A549 (cell line): Measurements from ENCODE around the gene TCTA. TPM values are rescaled to one million over a fixed set of nuclear protein-coding genes. Genes with fewer than 3 reads are reported as not detected.

ENCODE experiments used
- ATAC-seq, 2 experiments: fragments of 200-7000 bp in 1 of 2; fragments of >200 bp in 1 of 2; cut with Nextera tagmentation in 1 of 2; cut with Tn5 transposase in 1 of 2; 3 replicates each; pipeline versions ENCODE4 v1.8.0 to v1.9.1; 2018 to 2020; ENCODE audit warnings: mild to moderate bottlenecking in 1 of 2, moderate library complexity in 1 of 2
- CTCF ChIA-PET: fragments of 300-600 bp; sonication (Branson Sonifier 250); formaldehyde crosslinking; extraction: SDS; loops from one replicate; lab custom pipeline; 2021; ENCODE audit warnings: antibody characterized with exemption, inconsistent platforms; lab: Yijun Ruan, JAX
- POLR2A ChIA-PET: fragments of 350-600 bp; formaldehyde crosslinking; extraction: SDS; loops from one replicate; lab custom pipeline; 2021; ENCODE audit warnings: antibody characterized with exemption, inconsistent platforms; lab: Yijun Ruan, JAX
- DNase-seq, 2 experiments: peaks; one replicate each; pipeline versions ENCODE4 v3.0.0 to v3.0.0-alpha.2; 2011 to 2016; ENCODE audit warnings: low read depth in 1 of 2, low spot score in 1 of 2
- FAIRE-seq: peaks from 2 replicates; lab custom pipeline; 2011; peaks lifted over from hg19 to GRCh38; lab: Jason Lieb, UNC
- H3K27ac ChIP-seq, 2 experiments: fragments of >200 bp; sonication (Bioruptor Twin); formaldehyde crosslinking; 3 replicates each; pipeline ENCODE4 v1.5.1; 2016 to 2017
- H3K4me1 ChIP-seq: fragments of >200 bp; sonication (Bioruptor Twin); formaldehyde crosslinking; 3 replicates; pipeline ENCODE4 v1.6.1; 2016
- H3K4me2 ChIP-seq: fragments of >200 bp; sonication (Bioruptor Twin); formaldehyde crosslinking; 3 replicates; pipeline ENCODE4 v1.6.1; 2016
- H3K4me3 ChIP-seq: fragments of >200 bp; sonication (Bioruptor Twin); formaldehyde crosslinking; 3 replicates; pipeline ENCODE4 v1.5.1; 2016
- H3K9me3 ChIP-seq: fragments of >200 bp; sonication (Bioruptor Twin); formaldehyde crosslinking; 3 replicates; pipeline ENCODE4 v1.6.1; 2016
- CBX2 ChIP-seq: fragments of 200-600 bp; sonication (generic); IDR thresholded peaks from 2 replicates; pipeline ENCODE4 v1.6.1; 2016; ENCODE audit warnings: low read depth, mild to moderate bottlenecking, borderline replicate concordance
- CBX8 ChIP-seq: fragments of 200-600 bp; sonication (generic); IDR thresholded peaks from 2 replicates; pipeline ENCODE4 v1.6.1; 2016
- EHMT2 ChIP-seq: fragments of 200-600 bp; sonication (generic); IDR thresholded peaks from 2 replicates; pipeline ENCODE4 v1.6.1; 2016; ENCODE audit warnings: antibody characterized with exemption, low read depth, mild to moderate bottlenecking, moderate library complexity
- EP300 ChIP-seq, 2 experiments: fragments of >200 bp; sonication (Bioruptor Twin); formaldehyde crosslinking; IDR thresholded peaks; 2 replicates in 1 of 2; 3 replicates in 1 of 2; pipeline ENCODE4 v1.6.1; 2016 to 2017
- ESRRA ChIP-seq: fragments of 150-350 bp; IDR thresholded peaks from 2 replicates; pipeline ENCODE4 v1.6.1; 2014; ENCODE audit warnings: mild to moderate bottlenecking, low read length, borderline replicate concordance
- FOSL2 ChIP-seq, 2 experiments: fragments of 450-650 bp in 1 of 2; fragments of >200 bp in 1 of 2; sonication (Bioruptor Twin) in 1 of 2; formaldehyde crosslinking; IDR thresholded peaks; 2 replicates each; pipeline versions ENCODE4 v1.5.0 to v1.6.1; 2016 to 2020; ENCODE audit warnings: mild to moderate bottlenecking in 1 of 2, moderate library complexity in 1 of 2
- GATA3 ChIP-seq: IDR thresholded peaks from 2 replicates; pipeline ENCODE4 v1.6.1; 2012; ENCODE audit warnings: borderline replicate concordance
- HDAC2 ChIP-seq: fragments of 200-600 bp; sonication (generic); IDR thresholded peaks from 2 replicates; pipeline ENCODE4 v1.6.1; 2016
- KDM1A ChIP-seq: fragments of 200-600 bp; sonication (generic); IDR thresholded peaks from 2 replicates; pipeline ENCODE4 v1.6.1; 2016; ENCODE audit warnings: low read depth, mild to moderate bottlenecking
- NR3C1 ChIP-seq: fragments of >200 bp; sonication (Bioruptor Twin); formaldehyde crosslinking; IDR thresholded peaks from 3 replicates; pipeline ENCODE4 v1.6.1; 2017
- POLR2A ChIP-seq: IDR thresholded peaks from 2 replicates; pipeline ENCODE4 v1.6.1; 2012; ENCODE audit warnings: mild to moderate bottlenecking, low read length
- RAD21 ChIP-seq, 2 experiments: fragments of >200 bp in 1 of 2; sonication (Bioruptor Twin) in 1 of 2; formaldehyde crosslinking in 1 of 2; IDR thresholded peaks in 1 of 2; conservative IDR thresholded peaks in 1 of 2; 2 replicates in 1 of 2; 3 replicates in 1 of 2; pipeline ENCODE4 v1.6.1; 2012 to 2018; ENCODE audit warnings: inconsistent platforms in 1 of 2
- RARB ChIP-seq: fragments of 250-450 bp; sonication (Bioruptor Pico); IDR thresholded peaks from 2 replicates; pipeline ENCODE4 v1.8.0; 2021; ENCODE audit warnings: mild to moderate bottlenecking, moderate library complexity
- RFX5 ChIP-seq: fragments of 450-650 bp; IDR thresholded peaks from 2 replicates; pipeline ENCODE4 v1.7.1; 2014; ENCODE audit warnings: antibody characterized with exemption, mild to moderate bottlenecking, moderate library complexity
- RNF2 ChIP-seq: fragments of 200-600 bp; sonication (generic); IDR thresholded peaks from 2 replicates; pipeline ENCODE4 v1.6.1; 2016; ENCODE audit warnings: low read depth, mild to moderate bottlenecking, antibody characterized with exemption, moderate library complexity, borderline replicate concordance
- SMC3 ChIP-seq: fragments of >200 bp; sonication (Bioruptor Twin); formaldehyde crosslinking; IDR thresholded peaks from 3 replicates; pipeline ENCODE4 v1.6.1; 2018; ENCODE audit warnings: inconsistent platforms
- TFCP2L1 ChIP-seq: fragments of 250-450 bp; sonication (Bioruptor Pico); IDR thresholded peaks from 2 replicates; pipeline ENCODE4 v1.5.0; 2021; ENCODE audit warnings: mild to moderate bottlenecking
- ZFP36 ChIP-seq: fragments of 450-650 bp; IDR thresholded peaks from 2 replicates; pipeline ENCODE4 v1.6.1; 2014; ENCODE audit warnings: borderline replicate concordance; ENCODE audit not compliant: partially characterized antibody
- ZNF302 ChIP-seq: fragments of 250-450 bp; sonication (Bioruptor Pico); IDR thresholded peaks from 2 replicates; pipeline ENCODE4 v1.9.0; 2021; ENCODE audit warnings: inconsistent platforms, mild to moderate bottlenecking, moderate library complexity
- WGBS: methylation state at CpG from one replicate; pipeline ENCODE4 v1.1.6; 2017; ENCODE audit errors: missing lambda C conversion rate; 5-methylcytosine and 5-hydroxymethylcytosine counted together
- polyA plus RNA-seq, 4 experiments: library from polyadenylated mRNA; depleted of rRNA in 3 of 4; stranded (reverse); fragments of >200 nt; fragmentation: RNase III in 1 of 4; extraction: RNeasy Plus Mini Kit Qiagen cat#74134 plus additional on column Dnase treatment in 1 of 4; gene quantifications; 2 replicates in 3 of 4; 3 replicates in 1 of 4; pipeline ENCODE4 v1.2.3, GENCODE V29; 2011 to 2017
- TF ChIP-seq, protein P1 (sequence below): fragments of >200 bp; sonication (Bioruptor Twin); formaldehyde crosslinking; IDR thresholded peaks from 3 replicates; pipeline ENCODE4 v1.5.1; 2016
- TF ChIP-seq, protein P2 (sequence below): IDR thresholded peaks from 2 replicates; pipeline ENCODE4 v1.6.1; 2012
- TF ChIP-seq, protein P3 (sequence below): fragments of 250-450 bp; sonication (Bioruptor Pico); IDR thresholded peaks from 2 replicates; pipeline ENCODE4 v1.5.0; 2020; ENCODE audit warnings: low read depth, mild to moderate bottlenecking, moderate library complexity

The TCTA gene
- polyA plus RNA-seq, 2 of the 4 experiments (the other 2 are of a cell fraction), result 14.6 to 14.8 TPM

DNA sequence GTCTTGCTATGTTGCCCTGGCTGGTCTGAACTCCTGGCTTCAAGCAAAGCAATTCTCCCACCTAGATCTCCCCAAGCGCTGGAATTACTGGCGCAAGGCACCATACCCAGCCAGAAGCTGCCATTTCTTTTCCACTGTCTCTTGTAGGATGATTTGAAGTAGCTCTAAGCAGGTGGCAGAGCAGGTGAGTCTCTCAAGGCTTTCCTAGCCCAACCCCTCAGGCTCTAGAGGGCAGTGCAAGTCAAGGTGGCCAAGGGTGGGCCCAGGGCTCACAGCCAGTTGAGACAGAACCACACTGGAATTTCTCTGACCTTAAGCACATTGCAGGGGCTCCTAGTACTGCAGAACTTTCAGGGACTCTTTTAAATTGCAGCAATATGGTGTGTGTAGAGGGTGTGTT lies 42.2 kb downstream of the TCTA start:
- DNase-seq, result peak in 1 of 2 experiments; percentile 50
- Histone ChIP-seq H3K4me2 (no peak overlapping the region), H3K4me3 (no peak overlapping the region)
- POLR2A ChIA-PET, result interaction anchor here (1.0 kb wide), 1 partner anchor 425 kb away, joined by 3 read pairs; no protein-coding TSS in a partner anchor
- TF ChIP-seq HDAC2, result no peak
- TF ChIP-seq RAD21 (conservative IDR thresholded peaks at IDR 0.05 in 1 of 2, IDR thresholded peaks at IDR 0.05 in 1 of 2), result peak; percentile 55 to 66
- TF ChIP-seq, protein P1, sequence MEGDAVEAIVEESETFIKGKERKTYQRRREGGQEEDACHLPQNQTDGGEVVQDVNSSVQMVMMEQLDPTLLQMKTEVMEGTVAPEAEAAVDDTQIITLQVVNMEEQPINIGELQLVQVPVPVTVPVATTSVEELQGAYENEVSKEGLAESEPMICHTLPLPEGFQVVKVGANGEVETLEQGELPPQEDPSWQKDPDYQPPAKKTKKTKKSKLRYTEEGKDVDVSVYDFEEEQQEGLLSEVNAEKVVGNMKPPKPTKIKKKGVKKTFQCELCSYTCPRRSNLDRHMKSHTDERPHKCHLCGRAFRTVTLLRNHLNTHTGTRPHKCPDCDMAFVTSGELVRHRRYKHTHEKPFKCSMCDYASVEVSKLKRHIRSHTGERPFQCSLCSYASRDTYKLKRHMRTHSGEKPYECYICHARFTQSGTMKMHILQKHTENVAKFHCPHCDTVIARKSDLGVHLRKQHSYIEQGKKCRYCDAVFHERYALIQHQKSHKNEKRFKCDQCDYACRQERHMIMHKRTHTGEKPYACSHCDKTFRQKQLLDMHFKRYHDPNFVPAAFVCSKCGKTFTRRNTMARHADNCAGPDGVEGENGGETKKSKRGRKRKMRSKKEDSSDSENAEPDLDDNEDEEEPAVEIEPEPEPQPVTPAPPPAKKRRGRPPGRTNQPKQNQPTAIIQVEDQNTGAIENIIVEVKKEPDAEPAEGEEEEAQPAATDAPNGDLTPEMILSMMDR, result peak; percentile 30; the same call in 1 of the 3 replicates
- peak; percentile 23; the same call in 1 of the 3 replicates for TF ChIP-seq SMC3
- TF ChIP-seq, all 56 proteins: peak for 3
- peak overlapping the region in 1 of 2 experiments; percentile 8; a peak in 1 of 6 replicates for H3K27ac ChIP-seq
- no peaks in the 10 kb centered on the region for H3K9me3 ChIP-seq
- ATAC-seq (peak; percentile 85 to 89), FAIRE-seq (no peak)
- CTCF ChIA-PET, result interaction anchor here (0.6 to 3.0 kb wide), 10 partner anchors 8 to 465 kb away, joined by 3 to 10 read pairs (median 5); partner anchors contain the start of gene KLHDC8B
- H3K4me1 ChIP-seq, result peaks cover 15% of the 10 kb centered on the region
- 100% methylated on average over 2 of the region's 2 CpGs for WGBS

DNA sequence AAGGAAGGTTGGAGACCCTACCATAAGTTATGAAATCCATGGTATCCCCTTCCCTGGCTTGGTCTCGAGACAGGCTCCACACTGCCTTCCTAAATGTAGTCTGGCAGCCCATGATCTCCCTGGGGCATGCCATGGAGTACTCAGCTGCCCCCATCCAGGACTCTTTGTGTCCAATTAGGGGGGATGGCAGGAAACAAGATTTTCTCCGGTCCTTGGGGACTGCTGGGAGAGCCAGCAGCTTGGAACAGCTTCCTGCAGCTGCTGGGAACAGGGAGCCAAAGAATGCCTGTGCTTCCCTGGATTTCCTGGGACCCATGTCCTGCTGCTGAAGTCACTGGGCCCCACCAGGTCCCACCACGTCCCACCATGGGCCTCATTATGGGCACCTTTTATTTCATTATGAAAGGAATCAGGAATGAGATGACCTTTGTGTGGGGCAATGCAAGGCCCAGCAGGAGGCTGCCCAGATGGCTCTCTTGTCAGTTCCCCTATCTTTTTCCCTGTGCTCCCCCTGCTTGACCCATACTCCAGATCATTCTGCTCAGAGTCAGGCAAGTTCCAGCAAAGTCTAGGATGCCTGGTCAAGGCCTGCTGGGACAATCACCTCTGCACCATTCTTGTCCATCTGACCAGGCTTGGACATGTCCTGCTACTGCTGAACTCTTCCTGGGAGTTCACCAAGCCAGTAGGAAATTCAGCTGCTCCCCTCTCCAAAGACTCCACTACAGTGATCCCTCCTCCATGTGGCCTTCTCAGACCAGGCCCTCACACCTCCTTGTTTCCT lies 42.9 kb downstream of the TCTA start:
- 93% methylated on average over 3 of the region's 3 CpGs for WGBS
- H3K27ac ChIP-seq, result peak overlapping the region in 1 of 2 experiments; percentile 8; a peak in 1 of 6 replicates
- no peak overlapping the region for H3K4me2 ChIP-seq
- H3K9me3 ChIP-seq, result no peaks in the 10 kb centered on the region
- FAIRE-seq, result no peak
- peak in 1 of 2 experiments; percentile 14; a peak in 3 of 6 replicates for ATAC-seq
- CTCF ChIA-PET, result interaction anchor here (0.5 to 3.0 kb wide), 8 partner anchors 8 to 284 kb away, joined by 3 to 10 read pairs (median 5); partner anchors contain the start of gene KLHDC8B
- H3K4me1 ChIP-seq, result peaks cover 20% of the 10 kb centered on the region
- no peak overlapping the region for H3K4me3 ChIP-seq
- POLR2A ChIA-PET, result interaction anchor here (1.0 kb wide), 1 partner anchor 426 kb away, joined by 3 read pairs; no protein-coding TSS in a partner anchor
- no peak for DNase-seq
- TF ChIP-seq NR3C1 (no peak), POLR2A (no peak), RARB (CRISPR knock-in tag) (no peak), CBX8 (no peak)
- TF ChIP-seq, protein P2, sequence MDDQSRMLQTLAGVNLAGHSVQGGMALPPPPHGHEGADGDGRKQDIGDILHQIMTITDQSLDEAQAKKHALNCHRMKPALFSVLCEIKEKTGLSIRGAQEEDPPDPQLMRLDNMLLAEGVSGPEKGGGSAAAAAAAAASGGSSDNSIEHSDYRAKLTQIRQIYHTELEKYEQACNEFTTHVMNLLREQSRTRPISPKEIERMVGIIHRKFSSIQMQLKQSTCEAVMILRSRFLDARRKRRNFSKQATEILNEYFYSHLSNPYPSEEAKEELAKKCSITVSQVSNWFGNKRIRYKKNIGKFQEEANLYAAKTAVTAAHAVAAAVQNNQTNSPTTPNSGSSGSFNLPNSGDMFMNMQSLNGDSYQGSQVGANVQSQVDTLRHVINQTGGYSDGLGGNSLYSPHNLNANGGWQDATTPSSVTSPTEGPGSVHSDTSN, result no peak

DNA sequence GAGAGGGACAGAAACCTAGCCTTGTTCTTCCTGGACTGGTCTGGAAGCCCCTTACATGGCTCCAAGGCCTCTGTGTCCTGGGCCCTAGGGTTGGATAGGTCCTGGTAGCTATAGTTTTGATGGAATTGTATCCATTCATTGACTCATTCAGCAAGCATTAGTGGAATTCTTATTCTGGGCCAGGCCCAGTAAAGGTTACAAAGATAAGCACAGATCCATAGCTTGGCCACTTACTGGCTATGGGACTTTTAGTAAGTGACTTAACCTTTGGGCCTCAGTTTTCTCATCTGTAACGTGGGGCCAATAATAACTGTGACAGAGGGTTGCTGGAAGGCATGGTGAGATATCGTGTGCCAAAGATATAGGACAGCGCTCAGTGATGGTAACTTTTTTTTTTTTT lies 44.2 kb downstream of the TCTA start:
- H3K27ac ChIP-seq, result peak overlapping the region in 1 of 2 experiments; percentile 16; a peak in 2 of 6 replicates
- POLR2A ChIA-PET, result no interaction called here
- CTCF ChIA-PET, result interaction anchor here (1.8 to 2.7 kb wide), 2 partner anchors 10 to 215 kb away, joined by 4 to 9 read pairs; no protein-coding TSS in a partner anchor
- TF ChIP-seq NR3C1 (no peak), TFCP2L1 (CRISPR knock-in tag) (no peak), ZNF302 (CRISPR knock-in tag) (no peak), FOSL2 (IDR thresholded peaks at IDR 0.05) (no peak), FOSL2 (CRISPR knock-in tag; IDR thresholded peaks at IDR 0.05) (peak; percentile 24)
- TF ChIP-seq, all 56 proteins: peak for 1
- FAIRE-seq, result no peak
- no peak for ATAC-seq
- DNase-seq, result no peak
- WGBS, result 86% methylated on average over 3 of the region's 3 CpGs
- Histone ChIP-seq H3K4me1 (peaks cover 34% of the 10 kb centered on the region), H3K4me3 (no peak overlapping the region), H3K9me3 (no peaks in the 10 kb centered on the region), H3K4me2 (peak overlapping the region; percentile 21; the same call in 1 of the 3 replicates)

DNA sequence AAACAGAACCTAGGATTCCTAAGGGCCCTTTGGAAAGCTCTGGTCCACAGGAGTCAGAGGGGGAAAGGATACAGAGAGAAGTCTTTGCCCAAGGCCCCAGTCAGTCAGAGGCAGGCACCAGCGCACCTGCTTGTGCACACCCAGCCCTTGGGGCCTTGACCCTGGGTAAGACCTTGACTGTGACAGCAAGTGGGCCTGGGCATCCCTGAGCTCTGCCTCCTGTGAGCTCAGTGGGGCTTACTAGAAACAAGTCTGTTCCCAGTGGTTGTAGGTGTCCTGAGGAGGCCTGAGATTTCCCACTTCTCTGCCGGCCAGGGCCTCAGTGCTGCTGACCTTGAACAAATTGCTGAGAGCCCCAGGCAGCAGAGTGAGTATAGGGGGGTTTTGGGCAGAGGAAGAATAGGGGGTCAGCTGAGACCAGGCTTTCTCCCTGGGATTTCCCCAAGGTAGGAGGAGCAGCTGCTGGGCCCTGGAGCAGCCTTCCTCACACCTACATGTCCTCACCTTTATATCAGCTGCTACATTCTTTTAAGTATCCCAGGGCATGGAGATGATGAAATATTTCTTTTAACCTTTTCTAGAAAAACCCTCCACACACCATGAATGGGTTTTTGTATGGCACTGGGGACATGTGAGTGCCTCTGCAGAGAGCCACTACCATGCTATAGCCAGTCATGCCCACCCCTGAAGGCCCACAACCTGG lies 48.1 kb downstream of the TCTA start:
- H3K9me3 ChIP-seq, result no peaks in the 10 kb centered on the region
- H3K4me1 ChIP-seq, result peaks cover 41% of the 10 kb centered on the region
- ChIA-PET CTCF (interaction anchor here (1.0 to 5.0 kb wide), 2 partner anchors 9 to 10 kb away, joined by 5 to 26 read pairs; partner anchors contain the start of gene DAG1), POLR2A (interaction anchor here (3.4 kb wide), 1 partner anchor 10 kb away, joined by 11 read pairs; the partner anchor contains the start of gene DAG1)
- no peak overlapping the region for H3K4me3 ChIP-seq
- peak overlapping the region; percentile 63 to 83; a peak in 5 of 6 replicates for H3K27ac ChIP-seq
- 25% methylated on average over 1 of the region's 2 CpGs for WGBS
- no peak for FAIRE-seq
- H3K4me2 ChIP-seq, result no peak overlapping the region
- no peak for DNase-seq
- peak in 1 of 2 experiments; percentile 30; a peak in 2 of 6 replicates for ATAC-seq
- TF ChIP-seq CBX8 (no peak), ESRRA (no peak), RFX5 (no peak), ZFP36 (no peak), RNF2 (no peak), KDM1A (no peak), EP300 (IDR thresholded peaks at IDR 0.05) (no peak), CBX2 (no peak), TFCP2L1 (CRISPR knock-in tag) (no peak), EHMT2 (no peak), GATA3 (no peak), NR3C1 (no peak)
- TF ChIP-seq, protein P3, sequence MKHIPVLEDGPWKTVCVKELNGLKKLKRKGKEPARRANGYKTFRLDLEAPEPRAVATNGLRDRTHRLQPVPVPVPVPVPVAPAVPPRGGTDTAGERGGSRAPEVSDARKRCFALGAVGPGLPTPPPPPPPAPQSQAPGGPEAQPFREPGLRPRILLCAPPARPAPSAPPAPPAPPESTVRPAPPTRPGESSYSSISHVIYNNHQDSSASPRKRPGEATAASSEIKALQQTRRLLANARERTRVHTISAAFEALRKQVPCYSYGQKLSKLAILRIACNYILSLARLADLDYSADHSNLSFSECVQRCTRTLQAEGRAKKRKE (CRISPR knock-in tag), result no peak
